Erythroblast (primary cell): ENCODE data around the gene SACM1L.

Source experiments
- DNase-seq, 2 experiments: peaks; one replicate each; lab custom pipeline; 2025; lab: John Stamatoyannopoulos, UW
- GATA1 ChIP-seq: IDR thresholded peaks from 2 replicates; pipeline ENCODE4 v1.6.1; 2011; ENCODE audit warnings: low read depth, mild to moderate bottlenecking, control low read depth, low read length, moderate library complexity
- POLR2A ChIP-seq: IDR thresholded peaks from 2 replicates; pipeline ENCODE4 v1.6.1; 2011; ENCODE audit warnings: mild to moderate bottlenecking, low read length

The SACM1L gene

DNA sequence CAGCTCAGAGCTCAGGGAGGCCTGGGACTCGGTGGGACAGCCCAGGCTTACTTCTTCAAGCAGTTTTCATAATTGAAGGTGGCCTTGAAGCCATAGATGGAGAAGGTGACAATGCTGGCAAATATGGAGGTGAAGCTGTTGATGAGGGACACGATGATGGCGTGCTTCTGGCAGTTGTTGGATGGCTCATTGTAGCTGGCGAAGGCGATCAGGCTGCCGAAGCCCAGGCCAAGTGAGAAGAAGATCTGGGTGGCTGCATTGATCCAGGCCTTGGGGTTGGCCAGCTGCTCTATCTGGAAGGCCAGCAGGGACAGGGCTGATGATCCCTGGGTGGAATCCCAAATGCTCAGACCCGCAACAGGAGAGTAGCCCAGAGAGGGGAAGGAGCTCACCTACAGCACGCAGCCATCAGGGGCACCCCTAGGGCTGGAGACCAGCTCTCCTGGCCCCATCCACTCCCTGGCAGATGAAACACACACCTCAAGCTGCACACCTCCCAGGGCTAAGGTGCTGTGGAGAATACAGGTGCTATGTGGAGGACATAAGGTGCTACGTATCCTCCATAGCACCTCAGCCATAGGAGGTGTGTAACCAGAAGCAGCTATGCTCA is 82.1 kb downstream of the SACM1L start:
- TF ChIP-seq POLR2A (no peak), GATA1 (no peak)
- no peak for DNase-seq

GRCh38 chr3:45771831-45772230 is 82.6 kb downstream of the SACM1L start:
- no peak for TF ChIP-seq POLR2A
- no peak for TF ChIP-seq GATA1
- DNase-seq, result no peak

- TF ChIP-seq POLR2A (no peak), GATA1 (no peak)
- no peak for DNase-seq
These were observed 83.3 kb downstream of the SACM1L start for GRCh38 chr3:45772341-45773035.

DNA sequence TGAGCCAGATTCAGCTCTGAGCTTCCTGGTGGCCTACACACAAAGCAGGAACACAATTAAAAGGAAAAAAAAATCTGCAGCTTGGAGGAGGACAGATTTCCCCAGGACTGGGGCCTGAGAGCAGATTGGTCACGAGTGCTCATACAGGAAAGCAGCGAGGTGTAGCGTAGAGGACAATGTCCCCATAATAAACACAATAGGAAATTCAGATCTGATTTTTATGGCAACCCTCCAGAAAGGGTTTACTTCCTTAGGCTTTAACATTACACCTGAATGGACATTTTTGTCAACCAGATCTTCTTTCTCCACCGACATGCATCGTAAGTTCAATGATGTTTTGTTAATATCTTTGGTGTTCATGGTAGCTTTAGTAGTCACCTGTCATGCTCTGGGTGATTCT is 83.9 kb downstream of the SACM1L start:
- DNase-seq, result no peak
- TF ChIP-seq GATA1 (no peak), POLR2A (no peak)

GRCh38 chr3:45773714-45774449 is 84.7 kb downstream of the SACM1L start:
- TF ChIP-seq POLR2A (no peak), GATA1 (no peak)
- no peak for DNase-seq

DNA sequence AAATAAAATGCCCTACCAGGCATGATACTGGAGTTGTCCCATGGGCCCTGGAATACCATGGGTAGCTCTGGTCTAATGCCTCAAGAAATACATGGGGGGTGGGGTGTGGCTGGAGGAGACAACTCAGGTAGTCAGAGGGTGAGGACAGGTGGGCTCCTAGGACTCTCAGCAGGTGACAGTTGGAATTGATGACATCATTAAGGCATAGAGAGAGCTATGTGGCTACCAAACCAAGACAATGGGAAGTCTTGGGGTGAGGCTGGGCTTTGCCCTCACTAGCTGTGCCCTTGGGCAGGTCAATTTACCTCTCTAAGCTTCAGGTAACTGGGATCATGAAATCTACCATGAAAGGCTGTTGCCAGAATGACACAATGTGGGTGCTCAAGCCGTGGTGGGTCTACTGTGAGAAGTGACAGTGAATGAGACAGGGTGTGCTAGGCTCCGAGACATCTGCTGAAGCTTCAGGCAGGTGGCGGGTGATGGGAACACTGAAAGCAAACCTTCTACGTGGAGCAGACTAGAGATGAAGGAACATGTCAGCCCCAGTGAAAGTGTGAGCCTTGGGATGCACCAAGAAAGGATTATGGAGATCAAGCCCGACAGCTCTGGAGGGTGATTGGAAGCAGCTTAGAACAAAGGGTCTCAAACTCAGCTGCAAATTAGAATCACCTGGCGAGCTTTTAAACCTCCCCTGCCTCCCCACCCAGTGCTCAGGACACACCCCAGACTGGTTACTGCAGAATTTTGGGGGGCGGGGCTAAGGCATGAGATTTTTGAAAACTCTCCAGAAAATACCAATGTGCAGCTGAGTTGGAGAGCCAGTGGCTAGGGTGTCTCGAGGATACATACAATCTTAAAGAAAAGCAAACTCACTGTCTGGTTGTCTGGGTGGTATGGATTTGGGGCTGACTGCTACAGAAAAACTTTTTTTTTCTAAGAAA is 85.7 kb downstream of the SACM1L start:
- TF ChIP-seq GATA1 (no peak), POLR2A (no peak)
- DNase-seq, result no peak

DNA sequence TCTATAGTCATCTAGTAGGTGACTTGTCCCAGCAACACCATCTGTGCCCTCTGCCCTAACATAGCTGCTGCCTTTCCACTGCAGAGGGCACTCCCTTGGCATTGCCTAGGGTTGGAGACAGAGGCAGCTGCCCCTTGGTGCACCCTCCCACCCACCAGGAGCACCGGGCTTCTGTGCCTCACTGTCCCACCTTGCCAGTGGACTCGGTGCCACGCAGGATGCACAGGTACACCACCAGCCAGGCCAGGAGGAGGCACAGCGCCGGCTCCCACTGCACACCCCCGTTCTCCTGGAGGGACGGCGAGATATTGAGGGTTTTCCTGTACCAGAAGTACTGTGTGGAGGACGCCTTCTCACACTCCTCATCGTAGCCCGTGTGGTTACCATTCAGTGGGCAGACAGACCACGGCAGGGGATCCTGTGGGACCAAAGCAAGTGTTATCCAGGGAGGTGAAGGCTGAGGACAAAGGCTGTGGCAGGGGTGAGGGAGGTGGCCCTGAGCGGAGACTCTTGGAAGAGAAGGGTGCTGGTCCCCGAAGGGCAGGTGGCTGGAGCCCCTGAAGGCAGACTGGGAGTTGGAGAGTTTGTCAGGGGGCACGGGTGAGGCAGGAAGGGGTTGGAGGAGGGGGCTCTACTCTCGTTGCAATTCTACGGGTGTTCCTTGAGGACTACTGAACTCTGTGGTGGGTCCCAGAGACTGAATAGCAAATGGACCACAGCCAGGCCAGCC is 86.5 kb downstream of the SACM1L start:
- no peak for TF ChIP-seq GATA1
- no peak for TF ChIP-seq POLR2A

DNA sequence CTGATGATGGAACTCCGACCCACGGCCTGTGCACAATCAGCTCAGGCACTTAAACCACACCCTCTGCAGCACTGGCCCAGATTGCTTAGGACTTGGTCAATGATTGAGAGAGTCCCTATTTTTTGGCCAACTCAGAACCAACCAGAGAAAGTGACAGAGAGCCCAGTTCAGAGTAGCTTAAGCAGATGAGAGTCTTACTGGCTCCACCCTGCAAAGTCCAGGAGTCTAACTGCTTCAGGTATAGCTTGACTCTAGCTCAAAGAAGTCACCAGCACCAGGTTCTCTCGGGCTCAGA is 87.1 kb downstream of the SACM1L start:
- TF ChIP-seq GATA1 (no peak), POLR2A (no peak)

More for the DNA sequence above, 86.5 kb downstream of the SACM1L start:
- no peak for DNase-seq

GRCh38 chr3:45776611-45777010 is 87.4 kb downstream of the SACM1L start:
- DNase-seq, result no peak
- TF ChIP-seq GATA1 (no peak), POLR2A (no peak)

More for the DNA sequence above, 87.1 kb downstream of the SACM1L start:
- DNase-seq, result no peak

DNA sequence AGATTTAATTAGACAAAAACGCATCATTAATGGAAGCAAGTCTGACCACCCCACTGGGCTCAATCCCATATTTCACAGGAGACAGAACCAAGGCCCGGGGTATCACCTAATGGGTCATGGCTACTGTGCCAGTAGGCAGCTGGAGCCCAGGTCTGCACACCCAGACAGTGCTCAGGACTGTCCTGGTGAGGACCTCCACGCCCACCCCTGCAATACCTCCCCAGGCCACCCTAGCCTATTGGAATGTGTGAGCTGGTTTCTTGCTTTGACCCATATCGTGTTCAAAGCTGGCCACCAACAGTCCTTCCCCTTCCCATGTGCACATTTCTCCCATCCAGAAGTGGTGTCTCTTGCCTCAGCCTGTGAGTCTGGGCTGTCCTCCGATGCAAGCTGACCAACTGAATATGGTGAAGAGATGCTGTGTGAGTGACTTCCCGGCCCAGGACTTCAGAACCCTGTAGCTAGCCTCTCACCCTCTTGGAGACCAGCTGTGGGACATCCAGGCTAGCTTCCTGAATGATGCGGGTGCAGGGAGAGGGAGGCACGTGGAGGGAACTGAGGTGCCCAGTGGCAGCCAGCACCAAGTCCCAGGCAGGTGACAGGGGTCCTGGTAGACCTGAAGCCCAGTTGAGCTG is 88.0 kb downstream of the SACM1L start:
- DNase-seq, result no peak
- TF ChIP-seq GATA1, result no peak
- no peak for TF ChIP-seq POLR2A

GRCh38 chr3:45777746-45778386 is 88.7 kb downstream of the SACM1L start:
- no peak for TF ChIP-seq POLR2A
- TF ChIP-seq GATA1, result no peak
- no peak for DNase-seq

GRCh38 chr3:45778761-45779201 is 89.6 kb downstream of the SACM1L start:
- TF ChIP-seq GATA1 (no peak), POLR2A (no peak)
- DNase-seq, result no peak
